Measurements from ENCODE around the gene TNFAIP1. TPM values are rescaled to one million over a fixed set of nuclear protein-coding genes. Genes with fewer than 3 reads are reported as not detected.

The TNFAIP1 gene
- total and polyA plus RNA-seq, 8 donors: 11.5 to 56.8 (median 25.3) TPM

DNA sequence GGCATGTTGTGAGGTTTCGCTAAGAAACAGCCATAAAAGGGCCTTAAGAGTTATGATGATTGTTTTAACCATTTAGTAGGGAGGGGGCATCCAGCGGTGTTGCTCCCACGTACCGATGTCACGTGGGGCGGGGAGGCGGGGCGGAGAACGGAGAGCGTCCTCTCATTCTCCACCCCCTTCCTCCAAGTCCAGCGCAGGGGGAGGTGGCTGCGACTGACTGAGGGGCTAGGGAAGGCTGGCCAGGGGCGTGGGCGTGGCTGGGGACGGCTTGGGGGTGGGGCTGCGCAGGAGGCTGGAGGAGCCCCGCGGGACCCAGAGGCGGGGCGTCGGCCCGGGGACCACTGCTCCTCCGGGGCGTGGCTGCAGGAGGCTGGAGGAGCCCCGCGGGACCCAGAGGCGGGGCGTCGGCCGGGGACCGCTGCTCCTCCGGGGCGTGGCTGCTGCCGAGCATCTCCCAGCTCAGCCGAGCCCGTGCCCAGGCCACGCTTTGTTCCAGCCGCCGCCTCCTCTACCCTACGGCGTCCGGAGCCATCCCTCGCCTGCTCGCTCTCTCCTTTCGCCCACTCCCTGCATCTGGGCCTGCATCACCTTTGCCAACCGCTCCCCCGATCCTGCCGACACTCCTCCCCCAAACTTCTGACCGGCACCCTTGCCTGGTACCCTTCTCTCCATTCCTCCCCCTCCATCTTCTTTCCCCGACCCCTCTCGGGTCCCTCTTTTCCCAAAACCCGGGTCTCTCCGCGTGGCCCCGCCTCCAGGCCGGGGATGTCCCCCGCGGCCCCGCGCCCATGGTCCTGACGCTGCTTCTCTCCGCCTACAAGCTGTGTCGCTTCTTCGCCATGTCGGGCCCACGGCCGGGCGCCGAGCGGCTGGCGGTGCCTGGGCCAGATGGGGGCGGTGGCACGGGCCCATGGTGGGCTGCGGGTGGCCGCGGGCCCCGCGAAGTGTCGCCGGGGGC, 36.0 kb downstream of the TNFAIP1 start, which contains the start of gene SARM1:
Gene SARM1, plus strand, starts transcription at position 450 of the 958 bp plus-strand sequence. Its CDS starts 339 bp downstream, at position 789.
- WGBS, 2 donors: 2% methylated on average over 62 to 80 of the region's 80 CpGs
- DNase-seq (peak; percentile 64 to 87 (median 79)), ATAC-seq (peak; percentile 50 to 81 (median 78)), FAIRE-seq (no peak)
- Histone ChIP-seq H3K4me1 (peaks cover 9 to 28% (median 13%) of the 10 kb centered on the region in 3 donors), H3K27ac (peak within 1 kb of the TSS; percentile 22 to 75 (median 50)), H3K36me3 (no peaks in the 10 kb centered on the region), H3K9me3 (no peaks in the 10 kb centered on the region), H3K27me3 (no peaks in the 10 kb centered on the region), H3K4me3 (peak within 1 kb of the TSS; percentile 17 to 54 (median 38))
- intact Hi-C loops (cut with DNase I): no loop called here
- TF ChIP-seq, protein P1, sequence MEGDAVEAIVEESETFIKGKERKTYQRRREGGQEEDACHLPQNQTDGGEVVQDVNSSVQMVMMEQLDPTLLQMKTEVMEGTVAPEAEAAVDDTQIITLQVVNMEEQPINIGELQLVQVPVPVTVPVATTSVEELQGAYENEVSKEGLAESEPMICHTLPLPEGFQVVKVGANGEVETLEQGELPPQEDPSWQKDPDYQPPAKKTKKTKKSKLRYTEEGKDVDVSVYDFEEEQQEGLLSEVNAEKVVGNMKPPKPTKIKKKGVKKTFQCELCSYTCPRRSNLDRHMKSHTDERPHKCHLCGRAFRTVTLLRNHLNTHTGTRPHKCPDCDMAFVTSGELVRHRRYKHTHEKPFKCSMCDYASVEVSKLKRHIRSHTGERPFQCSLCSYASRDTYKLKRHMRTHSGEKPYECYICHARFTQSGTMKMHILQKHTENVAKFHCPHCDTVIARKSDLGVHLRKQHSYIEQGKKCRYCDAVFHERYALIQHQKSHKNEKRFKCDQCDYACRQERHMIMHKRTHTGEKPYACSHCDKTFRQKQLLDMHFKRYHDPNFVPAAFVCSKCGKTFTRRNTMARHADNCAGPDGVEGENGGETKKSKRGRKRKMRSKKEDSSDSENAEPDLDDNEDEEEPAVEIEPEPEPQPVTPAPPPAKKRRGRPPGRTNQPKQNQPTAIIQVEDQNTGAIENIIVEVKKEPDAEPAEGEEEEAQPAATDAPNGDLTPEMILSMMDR (IDR thresholded peaks at IDR 0.05): no peak

DNA sequence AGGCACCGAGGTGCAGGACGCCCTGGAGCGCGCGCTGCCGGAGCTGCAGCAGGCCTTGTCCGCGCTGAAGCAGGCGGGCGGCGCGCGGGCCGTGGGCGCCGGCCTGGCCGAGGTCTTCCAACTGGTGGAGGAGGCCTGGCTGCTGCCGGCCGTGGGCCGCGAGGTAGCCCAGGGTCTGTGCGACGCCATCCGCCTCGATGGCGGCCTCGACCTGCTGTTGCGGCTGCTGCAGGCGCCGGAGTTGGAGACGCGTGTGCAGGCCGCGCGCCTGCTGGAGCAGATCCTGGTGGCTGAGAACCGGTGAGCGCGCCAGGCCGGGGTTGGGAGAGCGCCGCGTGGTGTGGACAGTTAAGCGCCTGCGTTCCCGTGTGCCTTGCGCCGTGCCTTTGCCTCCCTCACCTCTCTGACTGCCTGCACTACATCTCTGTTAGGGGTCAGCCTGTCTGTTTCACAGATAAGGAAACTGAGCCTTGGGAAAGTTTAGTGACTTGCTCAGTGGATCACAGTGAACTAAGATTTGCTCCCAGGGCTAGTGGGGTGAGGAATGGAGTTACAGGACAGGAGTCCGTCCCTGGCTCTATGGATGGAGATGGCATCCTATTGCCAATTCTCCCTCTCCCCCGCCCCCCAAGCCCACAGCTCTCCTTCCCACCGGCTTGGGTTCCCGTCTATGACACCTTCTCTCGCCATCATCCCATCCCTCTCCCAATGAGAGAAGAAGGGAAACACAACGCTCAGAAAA, 36.8 kb downstream of the TNFAIP1 start:
- Histone ChIP-seq H3K27ac (peak overlapping the region in 2 of 4 donors; percentile 18 to 37), H3K9me3 (no peaks in the 10 kb centered on the region), H3K36me3 (no peaks in the 10 kb centered on the region), H3K27me3 (no peaks in the 10 kb centered on the region), H3K4me1 (peaks cover 9 to 28% (median 13%) of the 10 kb centered on the region in 3 donors), H3K4me3 (peak overlapping the region; percentile 17 to 54 (median 38))
- ATAC-seq: peak in 1 of 4 donors; percentile 8
- peak in 1 of 6 donors; percentile 74 for DNase-seq
- 31 to 35% methylated on average over 42 to 53 of the region's 53 CpGs for WGBS, 2 donors
- FAIRE-seq: no peak
- TF ChIP-seq, protein P1 (IDR thresholded peaks at IDR 0.05): no peak
- intact Hi-C loops (cut with DNase I): no loop called here

DNA sequence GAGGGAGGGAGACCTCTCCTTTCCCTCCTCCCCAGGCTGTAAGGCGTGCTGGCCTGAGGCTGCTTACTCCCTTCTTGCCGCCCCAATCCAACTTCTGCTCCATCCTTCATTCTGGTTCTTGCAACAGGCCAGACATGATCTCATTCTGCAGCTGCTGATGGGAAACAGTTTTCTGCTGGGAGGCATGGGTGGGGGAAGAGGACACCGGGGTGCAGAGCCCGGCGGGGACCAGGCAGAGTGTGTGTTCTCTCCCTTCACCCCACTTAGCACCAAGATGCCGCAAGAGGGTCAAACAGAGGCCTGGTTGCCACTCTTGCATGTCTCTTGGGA, 37.3 kb downstream of the TNFAIP1 start:
- Histone ChIP-seq H3K4me3 (no peak overlapping the region), H3K9me3 (no peaks in the 10 kb centered on the region), H3K36me3 (no peaks in the 10 kb centered on the region), H3K27ac (no peak overlapping the region), H3K27me3 (no peaks in the 10 kb centered on the region), H3K4me1 (peaks cover 9 to 28% (median 13%) of the 10 kb centered on the region in 3 donors)
- FAIRE-seq: no peak
- TF ChIP-seq, protein P1 (IDR thresholded peaks at IDR 0.05): no peak
- 94 to 97% methylated on average over 6 of the region's 6 CpGs for WGBS, 2 donors
- intact Hi-C loops (cut with DNase I): no loop called here
- no peak for DNase-seq
- ATAC-seq: no peak

DNA sequence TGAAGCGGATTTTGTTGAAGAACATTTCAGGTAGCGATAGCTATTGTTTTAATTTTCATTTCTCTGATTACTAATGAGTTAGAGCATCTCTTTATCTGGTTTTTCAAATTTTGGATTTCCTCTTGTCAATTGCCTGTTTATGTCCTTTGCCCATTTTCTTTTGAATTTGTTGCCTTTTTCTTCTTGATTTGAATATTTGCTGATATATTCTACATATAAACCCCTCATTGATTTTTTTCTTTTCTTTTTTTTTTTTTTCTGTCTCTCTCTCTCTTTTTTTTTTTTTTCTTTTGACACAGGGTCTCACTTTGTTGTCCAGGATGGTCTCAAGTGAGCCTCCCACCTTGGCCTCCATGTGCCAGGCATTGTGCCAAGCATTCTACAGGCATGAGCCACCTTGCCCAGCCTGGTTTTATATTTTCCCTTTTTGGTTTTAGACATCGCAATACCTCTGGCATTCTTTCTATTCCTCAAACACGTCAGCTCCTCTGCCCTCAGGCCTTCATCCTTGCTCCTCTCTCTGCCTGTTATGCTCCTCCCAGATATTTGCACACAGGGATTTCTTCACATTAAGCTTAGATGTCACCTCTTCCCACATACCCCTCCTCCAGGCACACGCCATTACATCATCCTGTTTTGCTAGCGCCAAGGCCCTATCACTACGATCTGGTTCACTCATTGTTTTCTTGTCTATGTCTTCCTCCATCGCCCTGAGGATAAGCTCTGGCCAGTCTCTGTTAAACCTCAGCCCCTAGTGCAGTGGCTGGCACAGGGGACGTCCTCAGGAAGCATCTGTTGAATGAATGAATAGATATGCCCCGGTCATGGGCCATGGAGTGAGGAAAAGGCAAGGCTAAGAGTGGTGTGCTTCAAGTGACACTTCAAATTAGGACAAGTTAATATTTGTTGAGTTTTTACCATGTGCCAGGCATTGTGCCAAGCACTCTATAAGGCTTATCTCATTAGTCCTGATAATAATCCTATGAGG, 44.5 kb downstream of the TNFAIP1 start:
- FAIRE-seq (no peak), DNase-seq (no peak), ATAC-seq (no peak)
- Histone ChIP-seq H3K27ac (no peak overlapping the region), H3K4me1 (peaks cover 0 to 3% (median 0%) of the 10 kb centered on the region in 3 donors), H3K9me3 (no peaks in the 10 kb centered on the region), H3K36me3 (no peaks in the 10 kb centered on the region), H3K4me3 (no peak overlapping the region), H3K27me3 (no peaks in the 10 kb centered on the region)
- TF ChIP-seq, protein P1 (IDR thresholded peaks at IDR 0.05): no peak
- 74 to 76% methylated on average over 10 of the region's 10 CpGs for WGBS, 2 donors
- intact Hi-C loops (cut with DNase I): no loop called here
